DMS53 (cell line): ENCODE results near the gene TMEM106C.

ENCODE experiments used
- DNase-seq: peaks from one replicate; lab custom pipeline; 2025; lab: John Stamatoyannopoulos, UW

TMEM106C gene

GRCh38 chr12:47979686-47980085, 16.3 kb downstream of the TMEM106C start:
- DNase-seq = no peak

- no peak for DNase-seq
These were observed 16.8 kb downstream of the TMEM106C start for GRCh38 chr12:47980197-47980596.

- DNase-seq = no peak
These were observed 17.5 kb downstream of the TMEM106C start for GRCh38 chr12:47980779-47981495.

GRCh38 chr12:47981496-47982260, 18.3 kb downstream of the TMEM106C start:
- DNase-seq = no peak

- no peak for DNase-seq
These were observed 18.9 kb downstream of the TMEM106C start for GRCh38 chr12:47982311-47982710.

GRCh38 chr12:47982770-47983169, 19.4 kb downstream of the TMEM106C start:
- no peak for DNase-seq

GRCh38 chr12:47983541-47984115, 20.2 kb downstream of the TMEM106C start:
- no peak for DNase-seq

- no peak for DNase-seq
These were observed 21.0 kb downstream of the TMEM106C start for GRCh38 chr12:47984331-47984801.

- DNase-seq = no peak
These were observed 22.3 kb downstream of the TMEM106C start for GRCh38 chr12:47985596-47986290.

GRCh38 chr12:47986291-47986660, 22.9 kb downstream of the TMEM106C start:
- DNase-seq = no peak

GRCh38 chr12:47986832-47987231, 23.4 kb downstream of the TMEM106C start:
- no peak for DNase-seq

GRCh38 chr12:47987411-47988072, 24.1 kb downstream of the TMEM106C start:
- DNase-seq = no peak

- DNase-seq = peak; percentile 65
These were observed 25.0 kb downstream of the TMEM106C start for GRCh38 chr12:47988073-47989022.

GRCh38 chr12:47989023-47989417, 25.6 kb downstream of the TMEM106C start:
- DNase-seq = no peak

- no peak for DNase-seq
These were observed 26.3 kb downstream of the TMEM106C start for GRCh38 chr12:47989666-47990065.

- no peak for DNase-seq
These were observed 27.1 kb downstream of the TMEM106C start for GRCh38 chr12:47990351-47991105.

GRCh38 chr12:47991106-47992061, 28.0 kb downstream of the TMEM106C start:
- DNase-seq = no peak

- DNase-seq = no peak
These were observed 29.4 kb downstream of the TMEM106C start for GRCh38 chr12:47992776-47993175.

- no peak for DNase-seq
These were observed 30.1 kb downstream of the TMEM106C start for GRCh38 chr12:47993491-47993890.
